Measurements from ENCODE around the gene NT5DC3. TPM values are rescaled to one million over a fixed set of nuclear protein-coding genes. Genes with fewer than 3 reads are reported as not detected.

The NT5DC3 gene
- total and polyA plus RNA-seq, 9 of the 15 experiments (the other 6 are each of a cell fraction or from before 2014, with no cell fraction given) = 6.3 to 33.5 (median 24.5) TPM

DNA sequence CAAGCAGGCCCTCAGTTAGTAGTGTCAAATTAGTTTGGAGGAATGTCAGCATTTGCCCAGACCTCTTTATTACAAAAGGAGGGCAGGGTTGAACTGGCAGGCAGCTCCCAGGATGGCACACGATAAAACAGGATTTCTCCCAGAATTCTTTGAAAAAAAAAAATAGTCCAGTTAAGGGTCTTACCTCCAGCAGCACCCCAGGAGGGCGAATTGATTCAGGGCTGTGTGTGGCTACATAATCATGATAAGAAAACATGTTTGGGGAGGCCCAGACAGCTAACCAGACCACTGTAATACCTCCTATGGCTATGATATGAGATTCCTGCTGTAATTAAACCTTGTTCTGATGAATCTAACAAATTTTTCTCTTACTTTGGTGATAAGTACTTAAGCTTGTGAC is 38.8 kb upstream of the NT5DC3 start:
- no peak overlapping the region for H3K4me3 ChIP-seq
- H3K27me3 ChIP-seq (ENCODE audit: control insufficient read depth in 2 of 2, insufficient read depth in 2 of 2, low read length in 2 of 2) = peaks cover 9 to 19% of the 10 kb centered on the region in 2 experiments; a peak in 3 of 5 replicates
- in situ Hi-C loops (cut with MboI) = loop anchor here (10.0 to 25.0 kb wide), 2 partner anchors 225 to 1907 kb away; no protein-coding TSS in a partner anchor
- BruUV-seq (replicated peaks) = no TSS peak
- no peak for TF ChIP-seq ZNF316 (IDR thresholded peaks at IDR 0.05)
- no peak for TF ChIP-seq PTBP1 (IDR thresholded peaks at IDR 0.05; ENCODE audit: low read depth, low read length)
- TF ChIP-seq, protein P1, sequence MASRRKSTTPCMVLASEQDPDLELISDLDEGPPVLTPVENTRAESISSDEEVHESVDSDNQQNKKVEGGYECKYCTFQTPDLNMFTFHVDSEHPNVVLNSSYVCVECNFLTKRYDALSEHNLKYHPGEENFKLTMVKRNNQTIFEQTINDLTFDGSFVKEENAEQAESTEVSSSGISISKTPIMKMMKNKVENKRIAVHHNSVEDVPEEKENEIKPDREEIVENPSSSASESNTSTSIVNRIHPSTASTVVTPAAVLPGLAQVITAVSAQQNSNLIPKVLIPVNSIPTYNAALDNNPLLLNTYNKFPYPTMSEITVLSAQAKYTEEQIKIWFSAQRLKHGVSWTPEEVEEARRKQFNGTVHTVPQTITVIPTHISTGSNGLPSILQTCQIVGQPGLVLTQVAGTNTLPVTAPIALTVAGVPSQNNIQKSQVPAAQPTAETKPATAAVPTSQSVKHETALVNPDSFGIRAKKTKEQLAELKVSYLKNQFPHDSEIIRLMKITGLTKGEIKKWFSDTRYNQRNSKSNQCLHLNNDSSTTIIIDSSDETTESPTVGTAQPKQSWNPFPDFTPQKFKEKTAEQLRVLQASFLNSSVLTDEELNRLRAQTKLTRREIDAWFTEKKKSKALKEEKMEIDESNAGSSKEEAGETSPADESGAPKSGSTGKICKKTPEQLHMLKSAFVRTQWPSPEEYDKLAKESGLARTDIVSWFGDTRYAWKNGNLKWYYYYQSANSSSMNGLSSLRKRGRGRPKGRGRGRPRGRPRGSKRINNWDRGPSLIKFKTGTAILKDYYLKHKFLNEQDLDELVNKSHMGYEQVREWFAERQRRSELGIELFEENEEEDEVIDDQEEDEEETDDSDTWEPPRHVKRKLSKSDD (conservative IDR thresholded peaks at IDR 0.05; ENCODE audit: low read length) = no peak
- TF ChIP-seq TAF15 (IDR thresholded peaks at IDR 0.05; ENCODE audit: low read depth, low read length) = no peak
- no peak for TF ChIP-seq DNMT1 (IDR thresholded peaks at IDR 0.05)
- TF ChIP-seq BRF1 (IDR thresholded peaks at IDR 0.05; ENCODE audit: borderline replicate concordance, extremely low read depth, insufficient read length) = no peak
- TF ChIP-seq XRCC5 (IDR thresholded peaks at IDR 0.05; ENCODE audit: low read depth, low read length) = no peak
- no peak for TF ChIP-seq ZNF785 (CRISPR knock-in tag; IDR thresholded peaks at IDR 0.05)
- TF ChIP-seq ZNF75A (CRISPR knock-in tag; IDR thresholded peaks at IDR 0.05) = no peak
- H3K36me3 ChIP-seq (ENCODE audit: control insufficient read depth, insufficient read depth, low read length) = no peaks in the 10 kb centered on the region
- no peak overlapping the region for H3K4me2 ChIP-seq (ENCODE audit: insufficient read depth, low read length)
- H3K4me1 ChIP-seq (replicated peaks in 1 of 2; ENCODE audit: control insufficient read depth in 2 of 2, insufficient read depth in 2 of 2, low read length in 2 of 2) = no peaks in the 10 kb centered on the region
- no peaks in the 10 kb centered on the region for H3K79me2 ChIP-seq (ENCODE audit: control insufficient read depth, insufficient read depth, low read length)
- no peaks in the 10 kb centered on the region for H3K9me1 ChIP-seq (ENCODE audit: control insufficient read depth, insufficient read depth, low read length)
- H2AFZ ChIP-seq (ENCODE audit: low read depth, low read length) = no peak overlapping the region
- no peak for DNase-seq (ENCODE audit: extremely low read depth in 1 of 4, low spot score in 3 of 4)
- H4K20me1 ChIP-seq (replicated peaks; ENCODE audit: control insufficient read depth, insufficient read depth, low read length) = peaks cover 3% of the 10 kb centered on the region; the same call in 1 of the 2 replicates
- CTCF ChIA-PET (ENCODE audit: low intra/inter-chr PET ratio) = no interaction called here
- ATAC-seq = no peak
- no peaks in the 10 kb centered on the region for H3K9me3 ChIP-seq (replicated peaks; ENCODE audit: control insufficient read depth, insufficient read depth, low read depth, low read length)
- POLR2A ChIA-PET = interaction anchor here (0.6 to 1.0 kb wide), 3 partner anchors 9 to 1892 kb away, joined by 3 to 4 read pairs (median 3); no protein-coding TSS in a partner anchor
- no peak overlapping the region for H3K9ac ChIP-seq (ENCODE audit: insufficient read depth in 1 of 2, low read depth in 2 of 2, low read length in 2 of 2)
- intact Hi-C loops (cut with micrococcal nuclease) = loop anchor here (5.0 kb wide), 2 partner anchors 177 to 477 kb away; no protein-coding TSS in a partner anchor
- no peak for FAIRE-seq
- H3K27ac ChIP-seq (ENCODE audit: extremely low read depth, low read depth, low read length) = no peak overlapping the region
- 0% methylated on average over 2 of the region's 2 CpGs for WGBS (ENCODE audit: insufficient coverage, low coverage, missing lambda C conversion rate)
